SK-N-SH (cell line): ENCODE measurements around the gene TTC19.

ENCODE experiments used
- CTCF ChIP-seq: fragments of 200-600 bp; sonication (generic); IDR thresholded peaks from 2 replicates; pipeline ENCODE4 v1.6.1; 2017; ENCODE audit warnings: antibody characterized with exemption, mild to moderate bottlenecking, moderate library complexity
- FOXM1 ChIP-seq: IDR thresholded peaks from 2 replicates; pipeline ENCODE4 v1.4.0; 2012; ENCODE audit warnings: low read depth, mild to moderate bottlenecking
- RCOR1 ChIP-seq: fragments of 150-350 bp; IDR thresholded peaks from 2 replicates; pipeline ENCODE4 v1.6.1; 2017; ENCODE audit warnings: antibody characterized with exemption, low read length

- TF ChIP-seq CTCF (no peak), RCOR1 (no peak), FOXM1 (no peak)
Measured at GRCh38 chr17:15973016-15973415, 26.6 kb upstream of the TTC19 start.
